ENCODE results near the gene SLC27A6. TPM values are rescaled to one million over a fixed set of nuclear protein-coding genes. Genes with fewer than 3 reads are reported as not detected.

SLC27A6 gene
- total and polyA plus RNA-seq, 2 of the 13 experiments (the other 11 are each of a cell fraction or from before 2014, with no cell fraction given): not detected

DNA sequence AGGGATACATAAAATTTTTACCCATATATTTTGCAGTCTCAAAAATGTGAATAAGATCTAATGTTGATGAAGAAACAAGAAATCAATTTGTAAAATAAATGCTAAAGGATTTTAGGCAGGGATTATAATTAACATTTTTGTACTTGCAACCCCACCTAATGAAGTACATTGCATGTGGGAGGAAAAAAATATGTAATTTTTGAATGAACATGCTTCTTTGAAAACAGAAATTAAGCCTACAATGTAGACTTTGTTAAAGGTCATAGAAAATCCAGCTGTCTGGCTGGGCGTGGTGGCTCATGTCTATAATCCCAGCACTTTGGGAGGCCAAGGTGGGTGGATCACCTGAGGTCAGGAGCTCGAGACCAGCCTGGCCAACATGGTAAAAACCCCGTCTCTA is 15.6 kb downstream of the SLC27A6 start:
- POLR2A ChIA-PET: no interaction called here

More for the DNA sequence above, 15.6 kb downstream of the SLC27A6 start:
- H3K9me3 ChIP-seq (ENCODE audit: low read length): no peaks in the 10 kb centered on the region
- no peaks in the 10 kb centered on the region for H3K27me3 ChIP-seq (ENCODE audit: control insufficient read depth in 1 of 2, insufficient read depth in 2 of 2, low read length in 2 of 2)
- no peak overlapping the region for H2AFZ ChIP-seq (ENCODE audit: low read length)
- FAIRE-seq (no peak), ATAC-seq (no peak), DNase-seq (ENCODE audit: low spot score) (no peak)
- H4K20me1 ChIP-seq (ENCODE audit: insufficient read depth, low read length): no peaks in the 10 kb centered on the region
- no TSS peak for BruUV-seq (replicated peaks)
- in situ Hi-C loops (cut with HindIII; ENCODE audit: extremely low pct_ligation_motif_present, low pct_unique_long_range_greater_than_20kb) (no loop called here), intact Hi-C loops (cut with micrococcal nuclease; ENCODE audit: unreplicated experiment) (no loop called here)
- CTCF ChIA-PET (ENCODE audit: low intra/inter-chr PET ratio, low total read pairs): no interaction called here
- WGBS (ENCODE audit: low lambda C conversion rate): 0% methylated on average over 3 of the region's 3 CpGs
- no peaks in the 10 kb centered on the region for H3K79me2 ChIP-seq (ENCODE audit: insufficient read depth, low read length)
- no peaks in the 10 kb centered on the region for H3K4me1 ChIP-seq (ENCODE audit: insufficient read depth, low read length)
- H3K36me3 ChIP-seq (replicated peaks in 1 of 2; ENCODE audit: control insufficient read depth in 1 of 2, insufficient read depth in 2 of 2, low read length in 2 of 2): no peaks in the 10 kb centered on the region
- H3K4me3 ChIP-seq (replicated peaks in 1 of 3; ENCODE audit: insufficient read depth in 1 of 3, low read depth in 2 of 3, low read length in 3 of 3): no peak overlapping the region
- TF ChIP-seq ZNF777 (CRISPR knock-in tag; IDR thresholded peaks at IDR 0.05) (no peak), ZMAT3 (CRISPR knock-in tag; conservative IDR thresholded peaks at IDR 0.05) (no peak), ZNF510 (CRISPR knock-in tag; IDR thresholded peaks at IDR 0.05; ENCODE audit: low read depth) (no peak), TRAFD1 (CRISPR knock-in tag; IDR thresholded peaks at IDR 0.05; ENCODE audit: borderline replicate concordance) (no peak), MZF1 (CRISPR knock-in tag; IDR thresholded peaks at IDR 0.05; ENCODE audit: borderline replicate concordance) (no peak), ZNF101 (CRISPR knock-in tag; IDR thresholded peaks at IDR 0.05; ENCODE audit: borderline replicate concordance, low read depth) (no peak), MTF2 (CRISPR knock-in tag; IDR thresholded peaks at IDR 0.05; ENCODE audit: borderline replicate concordance) (no peak), TBX3 (IDR thresholded peaks at IDR 0.05; ENCODE audit: borderline replicate concordance) (no peak), ZNF34 (CRISPR knock-in tag; IDR thresholded peaks at IDR 0.05; ENCODE audit: borderline replicate concordance) (no peak)
- TF ChIP-seq, protein P1, sequence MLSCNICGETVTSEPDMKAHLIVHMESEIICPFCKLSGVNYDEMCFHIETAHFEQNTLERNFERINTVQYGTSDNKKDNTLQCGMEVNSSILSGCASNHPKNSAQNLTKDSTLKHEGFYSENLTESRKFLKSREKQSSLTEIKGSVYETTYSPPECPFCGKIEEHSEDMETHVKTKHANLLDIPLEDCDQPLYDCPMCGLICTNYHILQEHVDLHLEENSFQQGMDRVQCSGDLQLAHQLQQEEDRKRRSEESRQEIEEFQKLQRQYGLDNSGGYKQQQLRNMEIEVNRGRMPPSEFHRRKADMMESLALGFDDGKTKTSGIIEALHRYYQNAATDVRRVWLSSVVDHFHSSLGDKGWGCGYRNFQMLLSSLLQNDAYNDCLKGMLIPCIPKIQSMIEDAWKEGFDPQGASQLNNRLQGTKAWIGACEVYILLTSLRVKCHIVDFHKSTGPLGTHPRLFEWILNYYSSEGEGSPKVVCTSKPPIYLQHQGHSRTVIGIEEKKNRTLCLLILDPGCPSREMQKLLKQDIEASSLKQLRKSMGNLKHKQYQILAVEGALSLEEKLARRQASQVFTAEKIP (CRISPR knock-in tag; IDR thresholded peaks at IDR 0.05; ENCODE audit: borderline replicate concordance): no peak
- no peak overlapping the region for H3K4me2 ChIP-seq (ENCODE audit: low read depth, low read length)
- no peak overlapping the region for H3K27ac ChIP-seq (ENCODE audit: extremely low read length, insufficient read depth, low read length)
- no peak overlapping the region for H3K9ac ChIP-seq (ENCODE audit: insufficient read depth, low read depth, low read length)
